GM19238 (cell line): ENCODE measurements around the gene AASDHPPT.
"Not testable (repeated sequence)": the region's sequence is repeated elsewhere in the genome, so short reads cannot be mapped to it uniquely, and the experiment has no call there.

Source experiments
- DNase-seq: peaks from one replicate; pipeline ENCODE4 v3.0.0; 2011; ENCODE audit warnings: low spot score; ENCODE audit not compliant: insufficient read length

Gene AASDHPPT, protein sequence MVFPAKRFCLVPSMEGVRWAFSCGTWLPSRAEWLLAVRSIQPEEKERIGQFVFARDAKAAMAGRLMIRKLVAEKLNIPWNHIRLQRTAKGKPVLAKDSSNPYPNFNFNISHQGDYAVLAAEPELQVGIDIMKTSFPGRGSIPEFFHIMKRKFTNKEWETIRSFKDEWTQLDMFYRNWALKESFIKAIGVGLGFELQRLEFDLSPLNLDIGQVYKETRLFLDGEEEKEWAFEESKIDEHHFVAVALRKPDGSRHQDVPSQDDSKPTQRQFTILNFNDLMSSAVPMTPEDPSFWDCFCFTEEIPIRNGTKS

DNA sequence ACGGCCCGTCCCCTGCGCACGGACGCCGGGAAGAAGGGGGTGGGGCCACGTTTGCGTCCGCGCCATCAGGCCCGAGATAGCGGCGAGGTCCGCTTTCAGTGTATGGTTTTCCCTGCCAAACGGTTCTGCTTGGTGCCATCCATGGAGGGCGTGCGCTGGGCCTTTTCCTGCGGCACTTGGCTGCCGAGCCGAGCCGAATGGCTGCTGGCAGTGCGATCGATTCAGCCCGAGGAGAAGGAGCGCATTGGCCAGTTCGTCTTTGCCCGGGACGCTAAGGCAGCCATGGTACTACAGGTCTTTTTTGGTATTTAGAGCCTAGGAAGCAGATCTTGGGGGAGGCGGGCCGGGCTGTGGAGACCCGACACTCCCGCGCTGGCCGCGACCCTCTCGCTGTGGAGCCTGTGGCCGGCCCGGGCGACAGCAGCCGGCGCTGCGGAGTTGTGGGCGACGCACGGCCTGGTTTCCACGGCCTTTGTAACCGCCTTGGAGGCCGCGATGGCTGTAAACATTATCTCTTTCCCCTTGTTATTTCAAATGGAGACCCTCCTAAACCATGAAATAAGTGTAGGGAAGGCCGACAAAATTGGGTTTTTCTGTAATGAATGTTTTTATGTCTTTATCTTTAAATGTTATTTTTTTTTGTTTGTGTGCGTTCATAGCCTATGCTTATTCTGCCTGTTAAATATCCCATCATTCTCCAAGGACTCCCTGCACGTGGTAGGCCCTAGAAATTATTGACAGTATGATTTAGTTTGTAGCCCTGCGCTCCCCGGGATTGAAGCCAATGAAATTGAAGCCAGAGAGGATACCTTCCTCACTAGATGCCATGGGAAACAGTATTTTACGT is at the start of gene AASDHPPT:
Gene AASDHPPT (plus strand): TSS at position 54 of the 847 bp plus-strand sequence. CDS start 49 bp downstream, at position 103.
- DNase-seq = no peak

DNA sequence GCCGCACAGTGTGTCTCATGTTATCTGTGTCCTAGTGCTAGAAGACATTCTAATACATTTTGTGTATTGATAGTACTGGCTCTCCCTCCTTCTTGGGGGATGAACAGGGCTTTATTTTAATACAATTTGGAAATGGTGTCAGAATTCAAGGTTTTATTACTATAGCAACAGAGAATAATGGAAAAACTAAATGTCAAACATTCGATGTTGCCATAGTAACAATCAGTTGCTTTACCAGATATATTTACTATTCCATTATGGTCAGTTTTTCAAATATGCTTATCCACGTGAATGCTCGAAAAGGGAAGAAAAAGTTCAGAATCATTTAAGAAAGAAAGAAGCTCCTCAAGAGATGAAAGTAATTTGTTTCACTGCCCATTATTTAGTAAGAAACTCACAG is 46.9 kb upstream of the AASDHPPT start:
- DNase-seq = no peak

DNA sequence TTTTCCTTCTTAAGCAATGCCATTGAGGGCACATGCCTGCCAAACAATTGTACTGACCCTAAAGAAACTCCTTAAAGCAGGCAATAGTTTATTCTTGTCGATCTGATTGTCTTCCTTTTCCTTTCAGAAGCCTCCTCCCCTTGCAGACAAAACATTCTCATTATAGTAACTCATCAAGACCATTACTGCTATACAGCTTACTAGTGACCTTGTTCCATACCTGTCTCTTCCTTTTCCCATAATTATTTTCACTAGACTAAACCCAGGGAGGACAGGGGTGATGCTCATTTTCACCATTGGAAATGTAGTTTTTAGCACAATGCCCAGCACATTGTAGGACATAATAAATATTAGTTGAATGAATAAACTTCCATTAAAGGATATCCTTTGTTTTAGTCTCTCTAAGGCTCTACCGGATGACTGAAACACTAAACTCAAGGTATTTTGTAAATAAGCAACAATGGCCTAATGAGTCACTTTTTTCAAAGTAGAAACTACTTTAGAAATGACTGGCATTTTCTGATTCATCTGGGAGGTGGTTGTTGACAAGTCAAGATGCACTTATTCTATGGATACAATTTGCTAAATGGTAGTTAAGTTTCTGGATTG is 46.2 kb upstream of the AASDHPPT start:
- DNase-seq = no peak

DNA sequence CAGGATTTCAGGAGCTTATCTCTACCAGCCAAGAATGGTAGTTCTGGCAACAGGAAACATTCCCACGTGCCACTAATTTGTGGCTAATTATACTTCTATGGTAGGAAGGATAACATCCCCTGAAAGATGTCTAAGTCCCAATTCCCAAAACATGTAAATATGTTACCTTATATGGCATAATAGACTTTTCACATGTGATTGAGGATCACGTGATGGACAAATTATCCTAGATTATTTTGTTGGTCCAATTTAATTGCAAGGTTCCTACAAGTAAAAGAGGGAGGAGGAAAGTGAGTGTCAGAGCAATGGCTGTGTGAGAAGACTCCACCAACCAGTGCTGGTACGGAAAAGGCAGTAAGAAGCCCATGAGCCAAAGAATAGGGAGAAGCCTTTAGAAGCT is 45.5 kb upstream of the AASDHPPT start:
- DNase-seq = no peak

DNA sequence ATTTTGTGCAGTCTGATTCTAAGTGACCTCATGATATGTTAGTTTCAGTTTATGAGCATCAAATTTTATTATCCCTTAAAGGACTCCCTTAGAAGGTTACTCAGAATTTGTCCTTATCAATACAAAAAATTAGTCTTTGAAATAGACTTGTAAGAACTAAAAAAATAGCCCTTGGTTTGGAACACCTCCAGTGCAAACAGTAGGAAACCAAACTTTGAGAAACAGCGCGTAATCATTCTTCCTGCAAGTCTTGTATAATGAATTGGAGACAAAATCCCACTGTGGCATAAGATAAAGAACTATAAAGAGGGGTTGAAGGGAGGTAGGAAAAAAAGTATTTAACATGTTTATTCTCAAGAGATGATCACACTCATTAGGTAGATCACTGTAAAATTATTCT is 44.6 kb upstream of the AASDHPPT start:
- DNase-seq = no peak

DNA sequence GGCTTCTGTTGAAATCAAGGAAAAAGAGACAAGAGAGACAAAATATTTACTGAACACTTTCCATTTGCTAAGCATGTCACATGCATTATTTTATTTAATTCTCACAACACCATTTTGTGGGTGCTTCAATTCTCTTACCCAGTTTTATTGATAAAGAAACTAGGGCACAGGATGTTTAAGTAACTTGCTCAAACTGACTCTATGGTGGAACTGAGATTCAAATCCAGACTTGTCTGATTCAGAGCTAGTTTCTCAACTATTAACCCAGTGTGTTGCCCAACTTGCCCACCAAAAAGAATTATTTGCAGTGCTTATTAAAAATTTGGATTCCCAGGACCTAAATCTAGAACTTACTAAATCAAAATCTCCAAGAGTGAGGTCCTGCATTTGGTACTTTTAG is 33.9 kb upstream of the AASDHPPT start:
- no peak for DNase-seq

DNA sequence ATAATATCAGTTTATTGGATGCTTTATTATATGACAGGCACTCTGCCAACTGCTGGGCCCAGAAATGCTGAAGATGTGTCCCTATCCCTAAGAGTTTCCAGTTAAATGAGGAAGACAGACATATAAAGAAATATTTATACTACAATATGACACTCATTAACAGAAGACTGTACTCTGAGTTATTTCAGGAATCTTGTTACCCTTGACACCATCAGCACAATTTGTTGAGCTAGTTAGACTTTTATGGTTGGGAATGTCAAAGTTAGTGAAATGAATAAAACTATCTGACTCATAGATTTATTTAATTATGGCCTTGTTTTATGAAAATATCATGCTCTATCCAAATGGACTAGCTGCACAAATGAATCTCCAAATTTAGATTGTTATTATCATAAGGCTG is 29.8 kb upstream of the AASDHPPT start:
- DNase-seq = no peak

DNA sequence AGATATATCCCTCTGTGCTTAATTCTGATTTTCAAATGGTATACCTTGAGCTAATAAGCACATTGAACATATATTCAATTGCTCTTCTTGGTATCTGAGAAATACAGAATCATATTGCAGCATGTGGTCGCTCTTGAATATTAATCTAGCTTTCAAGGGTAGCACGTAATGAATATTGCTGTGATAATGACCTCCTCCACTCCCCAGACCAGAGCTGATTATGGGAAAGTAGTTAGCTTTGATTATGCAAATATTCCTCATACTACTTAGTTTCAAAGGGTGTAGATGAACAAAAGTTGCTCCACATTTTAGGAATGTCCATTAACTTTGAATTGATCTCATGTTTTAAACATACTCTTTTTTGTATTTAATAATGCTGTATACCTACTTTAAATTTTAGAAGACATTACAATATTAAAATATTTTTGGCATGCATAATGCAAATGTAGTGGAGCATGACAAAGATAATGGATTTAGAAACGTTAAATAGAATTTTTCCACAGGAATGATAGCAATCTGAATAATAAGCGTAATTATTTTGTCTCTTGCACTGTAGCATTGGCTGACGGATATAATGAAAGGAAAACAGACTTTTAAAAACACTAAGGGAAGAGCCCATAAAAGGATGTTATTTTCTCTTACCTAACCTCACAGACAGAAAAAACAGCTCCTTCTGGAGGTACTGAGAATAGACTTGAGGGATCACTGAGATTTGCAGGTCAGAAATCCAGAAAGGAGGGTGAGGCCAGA is 27.6 kb upstream of the AASDHPPT start:
- no peak for DNase-seq

DNA sequence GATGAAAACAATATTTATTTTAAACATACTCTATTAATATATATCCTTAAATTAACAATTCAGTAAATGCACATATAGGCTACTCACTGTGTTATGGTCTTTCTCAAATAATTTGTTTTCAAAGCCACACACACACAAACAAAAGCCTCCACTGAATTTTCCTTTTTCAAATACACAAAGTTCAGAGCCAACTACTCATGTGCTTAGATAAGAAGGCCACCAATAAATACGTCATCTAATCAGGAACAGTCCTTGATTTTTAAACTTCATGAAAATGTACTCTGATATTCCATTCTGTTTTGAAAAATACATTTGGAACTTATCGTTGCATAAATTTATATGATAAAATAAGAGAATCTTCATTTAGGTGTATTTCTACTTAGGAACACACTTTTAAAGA is 26.4 kb upstream of the AASDHPPT start:
- no peak for DNase-seq

DNA sequence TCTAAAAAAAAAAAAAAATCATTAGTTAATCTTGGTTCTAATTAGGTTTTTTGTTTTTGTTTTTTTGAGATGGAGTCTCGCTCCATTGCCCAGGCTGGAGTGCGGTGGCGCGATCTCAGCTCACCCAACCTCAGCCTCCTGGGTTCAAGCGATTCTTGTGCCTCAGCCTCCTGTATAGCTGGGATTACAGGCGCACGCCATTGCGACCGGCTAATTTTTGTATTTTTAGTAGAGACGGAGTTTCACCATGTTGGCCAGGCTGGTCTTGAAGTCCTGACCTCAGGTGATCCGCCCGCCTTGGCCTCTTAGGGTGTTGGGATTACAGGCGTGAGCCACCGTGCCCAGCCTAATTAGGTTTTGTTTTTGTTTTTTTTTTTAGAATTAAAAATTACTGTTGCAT is 19.1 kb upstream of the AASDHPPT start:
- not testable (repeated sequence) for DNase-seq

DNA sequence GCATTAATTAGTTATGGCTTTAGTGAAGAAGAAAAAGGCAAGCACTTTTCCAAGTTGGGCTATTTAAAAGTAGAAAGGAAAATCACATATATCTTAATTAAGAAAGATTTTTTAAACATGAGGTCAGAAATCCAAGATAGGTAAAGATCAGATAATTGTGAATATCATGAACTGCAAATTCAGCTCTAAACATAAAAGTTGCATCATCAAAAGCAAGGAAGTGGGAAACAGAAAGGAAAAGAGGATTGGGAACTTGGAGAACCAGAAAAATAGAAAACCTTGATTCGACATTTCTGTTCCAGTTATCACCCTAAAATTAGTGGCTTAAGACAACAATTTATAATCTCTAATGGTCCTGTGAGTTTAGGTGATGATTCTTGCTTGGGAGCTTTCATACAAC is 17.8 kb upstream of the AASDHPPT start:
- DNase-seq = no peak

DNA sequence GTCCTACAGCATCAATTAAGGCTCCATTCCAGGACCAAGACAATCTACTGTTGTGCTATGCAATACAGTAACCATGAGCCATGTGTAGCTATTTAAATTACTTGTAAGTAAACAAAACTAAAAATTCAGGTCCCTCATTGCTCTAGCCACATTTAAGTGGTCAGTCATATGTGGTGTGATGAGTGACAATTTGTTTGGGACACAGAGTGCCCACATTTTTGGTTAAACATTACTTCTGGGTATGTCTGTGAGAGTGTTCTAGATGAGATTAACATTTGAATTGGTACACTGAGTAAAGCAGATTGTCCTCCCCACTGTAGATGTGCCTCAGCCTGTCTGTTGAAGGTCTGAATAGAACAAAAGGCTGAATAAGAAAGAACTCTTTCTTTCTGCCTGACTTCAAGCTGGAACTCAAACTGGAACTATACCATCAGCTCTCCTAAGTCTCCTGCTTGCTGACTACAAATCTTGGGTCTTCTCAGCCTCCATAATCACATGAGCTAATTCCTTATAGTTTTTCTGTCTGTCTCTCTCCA is 16.1 kb upstream of the AASDHPPT start:
- DNase-seq = no peak

DNA sequence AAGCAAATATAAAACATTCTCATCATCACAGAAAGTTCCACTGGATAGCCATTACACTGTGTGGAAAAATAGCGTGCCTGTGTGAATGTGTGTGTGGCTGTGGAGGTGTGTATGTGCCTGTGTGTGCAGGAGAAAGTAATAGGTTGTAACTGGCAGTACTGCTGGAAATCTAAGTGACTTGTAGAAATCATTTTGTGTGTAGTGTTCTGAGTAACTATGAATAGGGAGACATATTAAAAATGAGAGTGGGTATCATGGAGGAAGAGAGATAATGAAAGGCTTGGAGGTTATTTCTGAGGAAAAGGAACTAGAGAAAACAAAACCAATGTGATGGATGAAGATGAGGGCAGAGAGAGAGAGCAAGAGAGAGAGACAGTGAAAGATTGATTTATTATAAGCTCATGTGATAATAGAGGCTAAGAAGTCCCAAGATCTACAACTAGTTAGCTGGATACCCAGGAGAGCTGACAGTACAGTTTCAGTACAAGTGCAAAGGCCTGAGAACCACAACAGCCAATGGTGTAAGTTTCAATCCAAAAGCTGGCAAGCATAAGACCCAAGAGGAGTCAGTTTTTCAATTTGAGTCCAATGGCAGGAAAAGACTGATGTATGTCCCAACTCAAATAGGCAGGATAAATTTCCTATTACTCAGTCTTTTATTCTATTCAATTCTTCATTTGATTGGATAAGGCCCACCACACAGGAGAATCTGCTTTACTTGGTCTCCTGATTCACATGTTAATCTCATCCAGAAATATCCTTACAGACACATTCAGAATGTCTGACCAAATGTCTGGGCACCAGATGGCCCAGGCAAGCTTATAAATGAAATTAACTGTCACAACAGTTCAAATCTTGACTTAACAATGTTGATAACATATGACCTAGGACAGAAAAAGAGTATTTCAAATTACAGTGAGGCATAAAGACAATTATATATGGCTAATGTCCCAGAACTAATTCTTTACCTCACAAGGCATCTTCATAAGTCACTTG is 15.2 kb upstream of the AASDHPPT start:
- no peak for DNase-seq

DNA sequence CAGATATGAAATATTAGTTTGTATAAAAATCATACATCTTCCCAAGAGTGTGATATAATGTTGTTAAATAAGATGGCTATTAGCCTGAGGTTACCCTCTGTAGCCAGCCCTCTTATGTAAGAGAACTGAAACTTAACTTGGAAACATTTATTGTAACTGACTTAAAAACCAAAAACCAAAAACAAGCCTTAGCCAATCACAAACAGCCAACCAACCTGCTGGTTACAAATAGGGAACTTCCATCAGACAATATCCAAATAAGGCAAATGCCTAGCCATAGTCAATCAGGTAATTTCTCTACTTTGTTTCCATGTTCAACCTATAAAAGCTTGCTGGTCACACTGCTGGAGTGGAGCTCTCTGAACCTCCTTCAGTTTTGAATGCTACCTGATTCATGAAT is 14.5 kb upstream of the AASDHPPT start:
- DNase-seq = no peak

DNA sequence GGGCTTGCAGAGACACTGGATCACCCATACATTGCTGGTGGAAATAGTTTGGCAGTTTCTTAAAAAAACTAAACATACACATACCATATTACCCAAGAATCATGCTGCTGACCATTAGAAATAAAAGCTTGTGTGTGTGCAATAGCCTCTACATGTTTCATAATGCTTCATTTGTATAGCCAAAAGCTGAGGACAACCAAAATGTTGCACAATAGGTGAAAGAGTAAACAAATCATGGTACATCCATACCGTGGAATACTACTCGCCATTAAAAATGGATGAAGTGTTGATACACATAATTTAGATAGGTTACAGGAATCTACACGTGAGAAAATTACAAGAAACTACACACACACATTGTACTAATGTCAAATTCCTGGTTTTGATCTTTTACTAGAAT is 6.9 kb upstream of the AASDHPPT start:
- DNase-seq = no peak

DNA sequence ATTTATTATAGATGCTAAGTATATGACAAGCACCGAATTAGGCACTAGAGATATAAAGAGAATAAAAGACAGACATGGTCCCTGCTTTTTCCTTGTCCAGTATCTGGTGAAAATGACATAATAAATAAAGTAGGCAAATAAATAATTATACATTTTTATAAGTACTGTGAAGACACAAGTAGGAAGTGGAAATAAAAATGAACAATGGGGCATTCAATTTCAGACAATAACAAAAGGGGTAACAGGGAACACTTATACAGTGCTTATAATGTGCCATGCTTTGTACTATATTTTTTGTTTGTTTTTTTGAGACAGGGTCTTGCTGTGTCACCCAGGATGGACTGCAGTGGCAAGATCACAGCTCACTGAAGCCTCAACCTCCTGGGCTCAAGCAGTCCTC is 4.7 kb upstream of the AASDHPPT start:
- no peak for DNase-seq

DNA sequence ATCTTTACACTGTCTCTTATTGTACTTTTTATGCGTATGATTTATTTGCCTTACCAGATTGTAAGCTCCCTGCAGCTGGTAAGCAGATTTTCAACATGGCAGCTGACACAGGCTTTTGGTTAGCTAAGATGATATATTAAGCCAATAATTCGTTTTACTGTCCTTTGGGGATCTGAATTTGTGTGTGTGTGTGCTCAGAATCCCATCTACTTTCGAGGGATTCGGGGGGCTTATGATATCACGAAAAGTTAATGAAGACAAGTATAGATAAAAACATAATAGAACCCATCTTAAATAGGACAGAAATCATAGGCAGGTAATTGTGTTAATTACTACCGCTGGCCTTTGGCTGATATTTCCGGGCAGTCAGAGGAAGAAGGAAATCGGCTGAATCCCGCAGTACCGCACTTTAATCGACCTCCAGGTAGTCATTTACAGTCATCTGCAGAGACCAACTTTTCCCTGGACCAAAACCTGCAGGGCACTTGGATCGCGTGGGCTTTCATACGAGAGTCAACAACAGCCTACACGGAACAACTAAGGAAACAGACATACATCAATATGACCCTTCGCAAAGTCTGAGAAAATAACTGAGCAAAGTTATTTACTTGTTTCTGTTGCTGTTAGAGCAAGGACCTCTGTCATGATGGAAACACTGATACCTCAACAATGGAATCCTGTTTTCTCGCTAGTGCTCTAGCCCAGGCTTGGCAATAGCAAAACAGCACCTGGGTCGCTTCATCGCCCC is 1.1 kb upstream of the AASDHPPT start:
- DNase-seq = no peak

DNA sequence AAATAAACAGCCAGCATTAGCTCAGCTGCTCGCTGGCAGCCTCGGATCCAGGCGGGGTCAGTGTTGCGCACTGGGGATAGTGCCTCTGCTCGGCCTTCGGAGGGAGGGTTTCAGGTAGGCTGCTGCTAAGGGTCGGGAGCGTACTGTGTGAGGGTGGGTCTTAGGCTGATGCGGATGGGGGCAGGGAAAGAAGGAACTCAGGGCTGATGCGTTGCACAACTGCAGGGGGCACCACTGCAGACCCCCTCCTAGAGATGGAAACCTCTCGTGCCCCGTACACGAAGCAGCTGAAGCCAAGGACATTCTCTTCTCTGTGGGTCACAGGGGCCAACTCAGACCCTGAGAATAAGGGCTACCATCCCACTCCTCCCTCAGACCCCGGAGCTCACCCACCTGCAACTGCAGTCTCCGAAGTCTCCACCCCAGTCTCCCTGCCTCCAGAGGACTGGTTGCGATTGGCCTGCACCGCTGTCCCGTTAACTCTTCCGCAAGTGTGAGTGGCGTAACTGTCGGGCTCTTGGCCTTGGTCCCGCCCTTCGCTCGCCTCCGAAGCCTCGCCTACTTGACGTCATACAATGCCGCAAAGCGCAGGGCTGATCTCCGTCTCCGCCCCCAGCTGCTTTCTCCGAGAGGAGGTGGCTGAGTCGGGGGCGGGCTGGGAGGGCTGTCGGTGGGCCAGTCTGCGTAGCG is 398 bp upstream of the AASDHPPT start, which contains the start of gene KBTBD3:
Gene KBTBD3 (minus strand): TSS at position 429 of the 690 bp plus-strand sequence. CDS start 18,250 bp downstream, outside the sequence.
- peak; percentile 65 for DNase-seq

DNA sequence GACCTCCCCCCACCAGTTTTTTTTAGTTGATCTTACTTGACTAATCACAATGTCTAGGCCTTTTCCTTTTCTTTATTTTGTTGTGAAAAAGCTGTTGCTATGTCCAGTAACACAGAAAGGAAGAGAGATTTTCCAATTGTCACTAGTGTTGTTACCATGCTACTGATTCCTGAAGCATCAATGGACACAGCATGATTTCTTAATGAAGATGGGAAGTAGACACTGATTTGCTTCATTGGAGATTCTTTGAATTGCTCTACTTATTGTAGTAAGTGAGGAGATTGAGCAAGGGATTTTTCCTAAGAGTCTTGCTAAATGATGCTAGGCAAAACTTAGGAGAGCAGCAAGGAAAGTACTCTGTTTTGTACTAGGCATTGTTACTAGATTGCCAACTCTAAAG is 4.6 kb downstream of the AASDHPPT start:
- no peak for DNase-seq
